ENCODE measurements around the gene FGF1. TPM values are rescaled to one million over a fixed set of nuclear protein-coding genes. Genes with fewer than 3 reads are reported as not detected.

FGF1 gene
- total and polyA plus RNA-seq, 2 donors (not counting 1 experiment from before 2014, with no cell fraction given) = not detected

DNA sequence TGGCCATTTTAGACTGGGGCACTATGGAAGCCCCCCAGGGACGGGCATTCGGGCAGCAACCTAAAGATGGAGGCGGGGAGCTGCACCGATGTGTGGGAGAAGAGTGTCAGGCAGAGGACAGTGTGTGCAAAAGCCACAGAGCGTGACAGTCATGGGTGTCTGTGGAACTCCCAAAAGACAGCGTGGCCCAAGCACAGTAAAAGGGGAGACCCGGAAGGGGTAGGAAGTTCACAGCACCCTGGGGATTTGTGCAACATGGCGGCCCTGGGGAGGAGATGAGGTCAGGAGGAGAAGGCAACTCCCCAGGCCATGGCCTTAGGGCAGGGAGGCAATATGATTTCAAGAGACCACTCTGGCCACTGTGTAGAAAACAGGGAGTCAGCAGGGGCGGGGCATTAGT is 38.9 kb upstream of the FGF1 start:
- CTCF ChIA-PET = interaction anchor here (1.7 to 4.2 kb wide), 2 partner anchors 12 to 164 kb away, joined by 6 to 34 read pairs; no protein-coding TSS in a partner anchor
- H3K27me3 Mint-ChIP-seq = peaks cover 8% of the 10 kb centered on the region
- DNase-seq (no peak), ATAC-seq (ENCODE audit: low read depth) (no peak)
- intact Hi-C loops (cut with micrococcal nuclease) = no loop called here
- Histone ChIP-seq H2AFZ (ENCODE audit: insufficient read depth, low read depth, low read length, poor library complexity, severe bottlenecking) (no peak overlapping the region), H3K27me3 (replicated peaks in 1 of 4; ENCODE audit: control extremely low read depth in 1 of 4, control insufficient read depth in 3 of 4, insufficient read depth in 4 of 4, low read length in 3 of 4) (peaks cover 0 to 4% (median 0%) of the 10 kb centered on the region in 4 experiments), H3K4me3 (ENCODE audit: control extremely low read depth in 1 of 5, extremely low read depth in 1 of 5, insufficient read depth in 1 of 5, low read depth in 2 of 5, low read length in 4 of 5) (no peak overlapping the region), H3K36me3 (replicated peaks in 1 of 2; ENCODE audit: control extremely low read depth in 1 of 2, control insufficient read depth in 1 of 2, extremely low read depth in 1 of 2, insufficient read depth in 2 of 2, low read length in 1 of 2) (no peaks in the 10 kb centered on the region), H3K4me2 (replicated peaks; ENCODE audit: low read depth, low read length, poor library complexity, severe bottlenecking) (no peak overlapping the region), H3K9me3 (ENCODE audit: control extremely low read depth in 1 of 3, control insufficient read depth in 2 of 3, insufficient read depth in 1 of 3, low read length in 2 of 3) (no peaks in the 10 kb centered on the region), H3K4me1 (ENCODE audit: control insufficient read depth in 2 of 2, insufficient read depth in 2 of 2, low read length in 2 of 2) (no peaks in the 10 kb centered on the region), H3K9ac (ENCODE audit: low read length) (no peak overlapping the region), H3K79me2 (ENCODE audit: control insufficient read depth, insufficient read depth, low read length) (no peaks in the 10 kb centered on the region), H3K27ac (ENCODE audit: low read length in 2 of 2) (no peak overlapping the region), H4K20me1 (ENCODE audit: control insufficient read depth, insufficient read depth, low read length, poor library complexity, severe bottlenecking) (no peaks in the 10 kb centered on the region)
- POLR2A ChIA-PET = no interaction called here
- TF ChIP-seq, protein P1, sequence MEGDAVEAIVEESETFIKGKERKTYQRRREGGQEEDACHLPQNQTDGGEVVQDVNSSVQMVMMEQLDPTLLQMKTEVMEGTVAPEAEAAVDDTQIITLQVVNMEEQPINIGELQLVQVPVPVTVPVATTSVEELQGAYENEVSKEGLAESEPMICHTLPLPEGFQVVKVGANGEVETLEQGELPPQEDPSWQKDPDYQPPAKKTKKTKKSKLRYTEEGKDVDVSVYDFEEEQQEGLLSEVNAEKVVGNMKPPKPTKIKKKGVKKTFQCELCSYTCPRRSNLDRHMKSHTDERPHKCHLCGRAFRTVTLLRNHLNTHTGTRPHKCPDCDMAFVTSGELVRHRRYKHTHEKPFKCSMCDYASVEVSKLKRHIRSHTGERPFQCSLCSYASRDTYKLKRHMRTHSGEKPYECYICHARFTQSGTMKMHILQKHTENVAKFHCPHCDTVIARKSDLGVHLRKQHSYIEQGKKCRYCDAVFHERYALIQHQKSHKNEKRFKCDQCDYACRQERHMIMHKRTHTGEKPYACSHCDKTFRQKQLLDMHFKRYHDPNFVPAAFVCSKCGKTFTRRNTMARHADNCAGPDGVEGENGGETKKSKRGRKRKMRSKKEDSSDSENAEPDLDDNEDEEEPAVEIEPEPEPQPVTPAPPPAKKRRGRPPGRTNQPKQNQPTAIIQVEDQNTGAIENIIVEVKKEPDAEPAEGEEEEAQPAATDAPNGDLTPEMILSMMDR (IDR thresholded peaks at IDR 0.05) = no peak
- TF ChIP-seq EZH2 (IDR thresholded peaks at IDR 0.05; ENCODE audit: borderline replicate concordance, insufficient read depth, low read depth, low read length, poor library complexity, severe bottlenecking) = no peak
- no peaks in the 10 kb centered on the region for H3K9me3 Mint-ChIP-seq (ENCODE audit: insufficient read depth)
- H3K27ac Mint-ChIP-seq = no peak overlapping the region
- H3K4me1 Mint-ChIP-seq = no peaks in the 10 kb centered on the region
- WGBS (ENCODE audit: insufficient coverage) = 59% methylated on average over 9 of the region's 9 CpGs
- no peak overlapping the region for H3K4me3 Mint-ChIP-seq

DNA sequence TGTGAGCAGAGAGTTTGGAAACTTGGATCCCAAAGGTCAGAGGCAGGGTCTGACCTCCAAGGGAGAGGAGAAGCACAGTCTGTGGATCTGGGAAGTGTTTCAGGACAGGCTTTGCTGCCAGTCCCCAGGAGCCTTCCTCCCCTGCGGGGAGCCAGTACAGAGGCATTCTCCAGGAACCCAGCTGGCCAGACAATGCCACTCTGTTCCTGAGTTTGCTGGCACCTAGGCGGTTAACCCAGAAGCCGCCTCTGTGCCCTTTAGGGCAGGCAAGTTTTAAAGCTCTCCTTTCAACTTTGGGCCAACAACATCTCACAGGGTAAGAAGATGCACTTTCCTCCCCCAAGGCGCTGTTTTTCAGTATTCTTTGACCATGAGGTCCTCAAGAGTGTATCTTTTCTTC is 37.0 kb upstream of the FGF1 start:
- WGBS (ENCODE audit: insufficient coverage) = 92% methylated on average over 3 of the region's 4 CpGs
- CTCF ChIA-PET = interaction anchor here (1.1 to 4.2 kb wide), 2 partner anchors 10 to 571 kb away, joined by 3 to 34 read pairs; no protein-coding TSS in a partner anchor
- peaks cover 20% of the 10 kb centered on the region for H3K27me3 Mint-ChIP-seq
- POLR2A ChIA-PET = no interaction called here
- Histone ChIP-seq H3K79me2 (ENCODE audit: control insufficient read depth, insufficient read depth, low read length) (no peaks in the 10 kb centered on the region), H3K4me3 (ENCODE audit: control extremely low read depth in 1 of 5, extremely low read depth in 1 of 5, insufficient read depth in 1 of 5, low read depth in 2 of 5, low read length in 4 of 5) (no peak overlapping the region), H4K20me1 (ENCODE audit: control insufficient read depth, insufficient read depth, low read length, poor library complexity, severe bottlenecking) (no peaks in the 10 kb centered on the region), H3K27me3 (replicated peaks in 1 of 4; ENCODE audit: control extremely low read depth in 1 of 4, control insufficient read depth in 3 of 4, insufficient read depth in 4 of 4, low read length in 3 of 4) (peaks cover 0 to 4% (median under 1%) of the 10 kb centered on the region in 4 experiments), H3K27ac (ENCODE audit: low read length in 2 of 2) (no peak overlapping the region), H3K9me3 (ENCODE audit: control extremely low read depth in 1 of 3, control insufficient read depth in 2 of 3, insufficient read depth in 1 of 3, low read length in 2 of 3) (no peaks in the 10 kb centered on the region), H3K9ac (ENCODE audit: low read length) (no peak overlapping the region), H3K4me2 (replicated peaks; ENCODE audit: low read depth, low read length, poor library complexity, severe bottlenecking) (no peak overlapping the region), H3K36me3 (replicated peaks in 1 of 2; ENCODE audit: control extremely low read depth in 1 of 2, control insufficient read depth in 1 of 2, extremely low read depth in 1 of 2, insufficient read depth in 2 of 2, low read length in 1 of 2) (no peaks in the 10 kb centered on the region), H3K4me1 (ENCODE audit: control insufficient read depth in 2 of 2, insufficient read depth in 2 of 2, low read length in 2 of 2) (no peaks in the 10 kb centered on the region), H2AFZ (ENCODE audit: insufficient read depth, low read depth, low read length, poor library complexity, severe bottlenecking) (no peak overlapping the region)
- no peak overlapping the region for H3K27ac Mint-ChIP-seq
- H3K4me1 Mint-ChIP-seq = no peaks in the 10 kb centered on the region
- intact Hi-C loops (cut with micrococcal nuclease) = no loop called here
- no peaks in the 10 kb centered on the region for H3K9me3 Mint-ChIP-seq (ENCODE audit: insufficient read depth)
- TF ChIP-seq EZH2 (IDR thresholded peaks at IDR 0.05; ENCODE audit: borderline replicate concordance, insufficient read depth, low read depth, low read length, poor library complexity, severe bottlenecking) = no peak
- TF ChIP-seq, protein P1 (IDR thresholded peaks at IDR 0.05) = no peak
- DNase-seq = no peak
- no peak for ATAC-seq (ENCODE audit: low read depth)
- no peak overlapping the region for H3K4me3 Mint-ChIP-seq
